Pons (tissue), 1 donor: ENCODE measurements around the gene PLEKHA3.
"Not testable (repeated sequence)": the region's sequence is repeated elsewhere in the genome, so short reads cannot be mapped to it uniquely, and the experiment has no call there.

Source experiments
- DNase-seq: peaks from one replicate; pipeline ENCODE4 v3.0.0-alpha.2; 2016; ENCODE audit warnings: low spot score

The PLEKHA3 gene

DNA sequence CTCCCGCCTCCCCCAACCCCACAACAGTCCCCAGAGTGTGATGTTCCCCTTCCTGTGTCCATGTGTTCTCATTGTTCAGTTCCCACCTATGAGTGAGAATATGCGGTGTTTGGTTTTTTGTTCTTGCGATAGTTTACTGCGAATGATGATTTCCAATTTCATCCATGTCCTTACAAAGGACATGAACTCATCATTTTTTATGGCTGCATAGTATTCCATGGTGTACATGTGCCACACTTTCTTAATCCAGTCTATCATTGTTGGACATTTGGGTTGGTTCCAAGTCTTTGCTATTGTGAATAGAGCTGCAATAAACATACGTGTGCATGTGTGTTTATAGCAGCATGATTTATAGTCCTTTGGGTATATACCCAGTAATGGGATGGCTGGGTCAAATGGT, 44.8 kb downstream of the PLEKHA3 start:
- not testable (repeated sequence) for DNase-seq

DNA sequence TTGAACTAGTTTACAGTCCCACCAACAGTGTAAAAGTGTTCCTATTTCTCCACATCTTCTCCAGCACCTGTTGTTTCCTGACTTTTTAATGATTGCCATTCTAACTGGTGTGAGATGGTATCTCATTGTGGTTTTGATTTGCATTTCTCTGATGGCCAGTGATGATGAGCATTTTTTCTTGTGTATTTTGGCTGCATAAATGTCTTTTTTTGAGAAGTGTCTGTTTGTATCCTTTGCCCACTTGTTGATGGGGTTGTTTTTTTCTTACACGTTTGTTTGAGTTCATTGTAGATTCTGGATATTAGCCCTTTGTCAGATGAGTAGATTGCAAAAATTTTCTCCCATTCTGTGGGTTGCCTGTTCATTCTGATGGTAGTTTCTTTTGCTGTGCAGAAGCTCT, 45.2 kb downstream of the PLEKHA3 start:
- DNase-seq: not testable (repeated sequence)

DNA sequence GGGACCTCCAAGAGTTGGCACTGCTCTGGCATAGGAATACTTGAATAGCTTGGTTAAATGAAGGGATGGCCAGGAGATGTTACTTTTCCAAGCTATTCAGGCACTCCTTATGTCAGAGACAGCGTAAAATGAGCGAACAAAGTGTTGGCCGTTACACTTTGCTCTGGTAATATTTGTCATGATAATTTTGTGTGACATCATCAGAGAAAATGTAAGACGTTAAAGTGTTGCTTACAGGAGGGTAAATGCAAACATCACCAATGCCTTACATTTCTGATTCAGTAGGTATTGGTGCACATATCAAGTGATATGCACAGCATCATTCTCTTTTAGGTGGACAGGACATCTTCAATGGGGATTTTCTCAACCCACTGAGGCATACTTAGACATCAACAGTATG, 46.0 kb downstream of the PLEKHA3 start:
- DNase-seq: no peak

DNA sequence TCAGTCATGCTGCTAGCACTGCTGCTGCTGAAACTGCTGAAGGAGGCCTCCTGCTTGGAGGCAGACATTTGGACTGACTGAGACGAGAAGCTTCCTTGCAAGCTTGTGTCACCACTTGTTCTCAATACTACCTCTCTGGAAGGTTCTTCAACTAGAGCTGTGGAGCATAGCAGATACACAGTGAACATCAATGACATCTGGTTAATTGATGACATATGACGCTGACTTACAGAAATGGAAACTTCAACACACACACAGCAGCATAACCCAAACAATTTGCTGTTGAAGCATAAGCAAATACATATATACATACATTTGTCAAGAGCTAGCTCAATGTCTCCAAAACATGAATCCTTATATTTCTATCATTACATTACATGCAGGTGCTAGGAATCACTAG, 47.3 kb downstream of the PLEKHA3 start:
- no peak for DNase-seq

DNA sequence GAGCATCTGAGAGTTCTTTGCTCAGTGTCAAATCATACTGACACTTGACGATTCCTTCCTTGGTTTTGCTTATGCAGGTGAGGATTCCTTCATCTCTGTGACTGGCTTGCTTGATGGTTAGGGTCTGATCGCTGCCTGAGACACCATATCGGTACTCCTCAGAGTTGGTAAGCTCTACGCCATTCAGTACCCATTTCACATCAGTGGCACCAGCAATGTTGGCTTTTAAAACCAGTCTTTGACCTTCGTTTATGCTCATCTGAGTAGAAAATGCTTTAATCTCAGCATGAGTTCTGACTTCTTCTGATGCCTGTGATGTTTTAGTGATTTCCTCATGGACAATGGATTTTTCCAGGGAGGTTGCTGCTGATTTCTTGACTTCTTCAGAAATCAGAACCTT, 48.4 kb downstream of the PLEKHA3 start:
- DNase-seq: no peak

DNA sequence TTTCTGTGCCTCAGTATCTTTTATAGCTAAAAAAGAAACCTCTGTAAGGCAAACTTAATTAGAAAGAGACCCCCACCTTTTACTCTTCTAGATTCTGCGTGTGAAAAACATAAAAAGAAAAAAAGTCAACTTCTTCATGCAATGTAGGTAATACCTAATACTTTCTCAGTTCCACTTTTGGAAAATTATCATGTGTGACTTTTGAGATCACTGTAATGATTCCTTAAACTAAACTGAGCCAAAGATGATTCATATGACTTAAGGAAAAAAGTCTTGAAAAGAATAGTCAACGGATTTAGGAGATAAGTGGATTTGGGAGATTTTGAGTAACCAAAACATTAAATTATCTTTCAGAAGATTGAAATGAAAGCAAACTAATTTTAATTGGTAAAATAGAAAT, 48.9 kb downstream of the PLEKHA3 start:
- DNase-seq: no peak

DNA sequence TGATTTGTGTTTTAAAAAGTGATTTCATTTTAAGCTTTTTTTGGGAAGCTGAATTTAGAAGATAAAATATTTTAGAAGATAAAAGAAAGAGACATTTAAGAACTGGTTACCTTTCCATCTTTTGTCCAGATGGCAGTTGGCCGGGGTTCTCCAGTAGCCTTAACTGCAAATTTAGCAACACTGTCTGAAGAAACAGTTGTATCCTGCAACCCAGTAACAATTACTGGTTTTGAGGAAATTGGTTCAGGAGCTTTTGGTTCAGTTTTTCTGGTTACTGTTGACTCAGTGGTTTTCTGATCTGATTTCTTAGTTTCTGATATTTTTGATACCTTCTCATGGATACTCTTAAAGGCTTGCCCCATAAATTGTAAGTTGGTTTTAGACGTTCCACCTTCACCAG, 49.9 kb downstream of the PLEKHA3 start:
- no peak for DNase-seq

DNA sequence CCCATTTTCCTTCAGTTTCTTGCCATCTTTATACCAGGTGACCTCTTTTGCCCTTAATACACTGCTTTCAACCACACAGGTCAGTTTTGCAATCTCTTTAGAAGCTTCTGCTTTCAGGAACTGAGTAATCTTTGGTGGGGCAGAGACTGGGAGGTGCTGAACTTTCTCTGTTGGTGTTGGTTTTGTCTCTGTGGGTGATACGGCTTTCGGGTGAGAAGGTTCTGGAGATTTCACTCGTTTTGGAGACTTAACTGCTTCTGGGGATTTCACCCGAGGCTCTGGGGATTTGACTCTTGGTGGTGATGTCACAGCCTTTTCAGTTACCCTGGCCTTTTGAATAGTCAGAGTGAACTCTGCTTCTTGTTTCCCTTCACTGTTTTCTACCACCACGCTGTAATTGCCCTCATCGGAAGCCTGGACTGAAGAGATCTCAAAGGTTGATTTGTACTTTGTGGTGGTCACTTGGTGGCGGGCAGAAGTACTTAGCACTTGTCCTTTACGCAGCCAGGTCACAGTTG, 50.4 kb downstream of the PLEKHA3 start:
- DNase-seq: no peak

DNA sequence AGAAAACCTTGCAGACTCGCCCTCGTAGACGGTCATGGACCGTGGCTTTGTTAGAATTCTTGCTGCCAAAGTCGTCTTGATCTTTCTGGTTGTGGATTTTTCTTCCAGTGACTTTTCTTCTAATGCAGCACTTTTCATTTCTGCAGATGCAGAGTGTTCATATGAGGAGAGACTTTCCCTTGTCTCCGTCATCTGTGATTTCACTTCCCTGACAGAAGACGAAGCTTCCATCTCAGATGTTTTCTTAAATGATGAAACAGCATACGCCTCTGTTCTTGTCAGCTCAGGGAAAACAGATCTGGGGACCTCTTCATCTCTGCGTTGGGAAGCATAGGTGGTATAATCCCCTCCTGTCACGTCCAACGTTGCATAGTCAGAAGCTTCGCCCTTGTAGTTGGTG, 50.9 kb downstream of the PLEKHA3 start:
- no peak for DNase-seq

DNA sequence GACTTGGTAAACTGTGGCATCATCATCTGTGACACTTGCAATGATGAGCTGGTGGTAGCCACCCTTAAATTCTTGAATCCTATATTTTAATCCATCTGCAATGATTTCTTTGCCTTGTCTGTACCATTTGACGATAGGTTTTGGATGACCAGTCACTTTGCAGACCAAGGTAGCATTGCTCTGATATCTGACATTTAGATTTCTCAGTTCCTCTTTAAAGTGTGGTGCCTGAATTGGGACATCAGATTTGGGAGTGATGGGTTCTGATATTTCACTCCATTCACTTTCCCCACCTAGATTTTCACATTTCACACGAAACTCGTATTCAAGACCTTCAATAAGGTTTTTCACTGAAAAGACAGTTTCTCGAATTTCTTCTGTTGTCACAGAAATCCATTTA, 55.8 kb downstream of the PLEKHA3 start:
- no peak for DNase-seq

DNA sequence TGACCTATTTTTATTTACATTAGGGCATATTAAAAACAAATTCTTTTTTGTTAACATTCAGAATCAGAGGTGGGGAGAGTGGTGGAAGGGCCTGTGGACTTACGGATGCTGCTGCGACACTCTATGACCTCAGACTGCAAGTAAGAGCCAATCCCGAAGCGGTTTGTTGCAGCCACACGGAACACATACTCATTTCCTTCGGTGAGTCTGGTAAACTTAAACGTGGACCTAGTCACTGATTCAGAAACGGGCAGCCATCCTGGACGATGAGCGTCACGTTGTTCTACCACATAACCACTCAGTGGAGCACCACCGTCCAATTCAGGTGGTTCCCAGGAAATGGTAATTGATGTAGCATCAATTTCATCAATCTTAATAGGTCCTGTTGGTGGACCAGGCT, 61.9 kb downstream of the PLEKHA3 start:
- no peak for DNase-seq

DNA sequence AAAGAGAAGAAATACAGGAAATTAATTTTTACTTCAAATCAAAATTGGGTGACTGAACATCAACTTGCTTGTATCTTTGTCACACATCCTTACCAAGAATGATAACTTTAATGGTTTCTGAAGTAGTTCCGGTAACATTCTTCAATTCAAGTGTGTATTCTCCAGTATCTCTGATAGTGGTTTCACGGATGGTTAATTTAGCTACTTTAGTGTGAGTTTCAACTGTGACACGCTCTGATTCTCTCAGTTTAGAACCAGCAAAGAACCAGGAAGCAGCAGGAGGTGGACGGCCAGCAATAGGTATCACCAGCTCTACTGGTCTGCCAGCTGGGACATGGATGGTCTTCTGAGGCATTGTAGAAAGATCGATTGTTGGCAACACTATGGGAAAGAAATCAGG, 62.3 kb downstream of the PLEKHA3 start:
- DNase-seq: no peak

DNA sequence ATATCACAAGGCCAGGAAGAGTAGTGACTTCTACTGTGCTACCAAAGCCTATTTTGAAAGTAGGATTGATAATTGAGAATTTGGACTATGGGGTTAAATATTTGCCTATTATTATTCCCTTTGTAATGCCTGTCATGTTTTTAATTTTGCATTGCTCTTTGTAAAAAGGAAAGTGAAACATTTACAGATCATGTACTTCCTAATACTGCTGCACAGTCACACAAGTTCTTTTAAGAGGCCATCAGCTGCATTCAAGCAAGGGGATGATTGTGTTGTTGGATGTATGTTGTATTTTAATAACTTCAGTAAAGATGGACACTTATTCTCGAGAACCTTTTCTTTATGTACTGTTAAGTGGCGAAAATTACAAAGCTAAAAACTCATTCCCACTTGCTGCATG, 70.1 kb downstream of the PLEKHA3 start:
- no peak for DNase-seq

DNA sequence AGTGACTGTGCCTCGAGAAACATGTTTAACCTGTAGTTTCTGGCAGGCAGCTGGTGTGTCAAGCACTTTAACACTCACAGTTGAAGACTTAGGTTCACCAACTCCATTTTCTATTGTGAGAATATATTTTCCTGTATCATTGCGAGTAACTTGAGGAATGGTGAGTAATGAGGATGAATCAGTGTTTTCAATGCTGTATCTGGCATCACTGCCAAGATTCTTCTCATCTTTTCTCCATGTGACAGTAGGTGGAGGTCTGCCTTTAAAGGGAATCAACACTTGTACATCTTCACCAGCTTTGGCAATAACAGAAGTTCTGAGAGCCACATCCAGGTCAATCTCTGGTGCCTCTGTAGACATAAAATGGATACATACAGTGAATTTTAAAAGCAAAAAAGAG, 72.8 kb downstream of the PLEKHA3 start:
- no peak for DNase-seq
